Right cardiac atrium (tissue), 5 donors: ENCODE results near the gene MEIS1. TPM values are rescaled to one million over a fixed set of nuclear protein-coding genes. Genes with fewer than 3 reads are reported as not detected.
"Not testable (repeated sequence)": the region's sequence is repeated elsewhere in the genome, so short reads cannot be mapped to it uniquely, and the experiment has no call there.

ENCODE experiments used
- ATAC-seq, 2 donors: fragments of 200-7000 bp; cut with Tn5 transposase; one replicate each; pipeline versions ENCODE4 v1.8.0 to v1.9.1; 2020; ENCODE audit warnings: moderate library complexity in 2 of 2, mild to moderate bottlenecking in 1 of 2
- DNase-seq, 3 donors: peaks; one replicate each; pipeline ENCODE4 v3.0.0-alpha.2; 2020
- H3K27ac ChIP-seq: one replicate; pipeline ENCODE4 v1.5.1; 2013; ENCODE audit warnings: mild to moderate bottlenecking, low read length, control low read depth, moderate library complexity
- H3K27me3 ChIP-seq: one replicate; pipeline ENCODE4 v1.6.1; 2013; ENCODE audit not compliant: control insufficient read depth, insufficient read depth
- H3K4me1 ChIP-seq: one replicate; pipeline ENCODE4 v1.6.1; 2013; ENCODE audit warnings: low read length; ENCODE audit not compliant: control insufficient read depth, insufficient read depth
- H3K4me3 ChIP-seq: one replicate; pipeline ENCODE4 v1.5.1; 2013; ENCODE audit warnings: low read length, control low read depth
- H3K9me3 ChIP-seq: one replicate; pipeline ENCODE4 v1.6.1; 2013; ENCODE audit warnings: low read length; ENCODE audit not compliant: control insufficient read depth
- WGBS: extraction: QIAGEN DNeasy Blood & Tissue Kit; methylation state at CpG from one replicate; pipeline ENCODE4 v1.1.7; 2013; 5-methylcytosine and 5-hydroxymethylcytosine counted together
- intact Hi-C, 4 donors: fragments of 100-400 bp; cut with DNase I; formaldehyde crosslinking; loops; one replicate each; pipeline versions ENCODE4 v1.11.0 to v1.14.0; 2022 to 2023
- polyA plus RNA-seq: library from polyadenylated mRNA; stranded (reverse); fragments of 200-250 nt; gene quantifications from one replicate; pipeline ENCODE4 v1.2.3, GENCODE V29; 2013
- total RNA-seq, 4 donors: library from RNA; stranded (reverse); fragmentation: NEBNext Ultra II Directional; extraction: Animal tissue kit (Norgen Biotek cat#: 25700); gene quantifications; one replicate each; pipeline ENCODE4 v1.2.1, GENCODE V29; 2021
- donor health status: healthy with polysubstance abuse.
- donor health status: DM: no; HTN: yes; CAD: no.
- donor health status: DM: no; HTN: no; CAD: no.
- donor health status: DM: no; HTN: yes; CAD: no; lungs with severe emphysema.
- donor health status: DM: yes; HTN: yes; CAD: no.

The MEIS1 gene
- total and polyA plus RNA-seq, 5 donors: 16.9 to 41.2 (median 32.1) TPM

- H3K4me3 ChIP-seq: no peak overlapping the region
- DNase-seq: no peak
- no peaks in the 10 kb centered on the region for H3K27me3 ChIP-seq
- intact Hi-C loops: no loop called here
- ATAC-seq: no peak
- H3K9me3 ChIP-seq: no peaks in the 10 kb centered on the region
- H3K27ac ChIP-seq: no peak overlapping the region
- peaks cover 11% of the 10 kb centered on the region for H3K4me1 ChIP-seq
- WGBS: 88% methylated on average over 5 of the region's 5 CpGs
Measured at GRCh38 chr2:66472225-66472843, 37.4 kb downstream of the MEIS1 start.

- 49% methylated on average over 4 of the region's 4 CpGs for WGBS
Measured at GRCh38 chr2:66477135-66477842, 42.4 kb downstream of the MEIS1 start.

DNA sequence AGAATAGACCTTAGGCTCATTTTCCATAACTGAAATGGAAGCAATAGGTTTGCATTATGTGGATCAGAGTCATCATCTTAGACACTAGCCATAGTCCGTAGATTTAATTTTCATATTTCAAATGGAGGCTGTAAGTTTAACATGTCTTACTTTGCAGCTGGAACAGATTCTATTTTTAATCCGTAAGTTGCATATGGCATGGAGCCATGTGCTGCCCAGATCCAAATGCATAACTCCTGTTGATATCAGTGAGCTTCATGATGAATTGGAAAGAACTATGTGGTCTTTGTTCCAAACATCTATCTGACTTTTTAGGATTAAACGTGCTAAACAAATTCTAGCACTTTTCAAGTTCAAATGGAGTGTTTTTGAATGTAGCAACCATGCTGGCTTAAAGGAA lies 43.4 kb downstream of the MEIS1 start:
- intact Hi-C loops: no loop called here
- no peaks in the 10 kb centered on the region for H3K27me3 ChIP-seq
- H3K4me3 ChIP-seq: no peak overlapping the region
- H3K4me1 ChIP-seq: peaks cover 17% of the 10 kb centered on the region
- DNase-seq: peak in 2 of 3 donors; percentile 20 to 38
- H3K9me3 ChIP-seq: no peaks in the 10 kb centered on the region
- no peak for ATAC-seq
- WGBS: 28% methylated on average over 3 of the region's 3 CpGs
- H3K27ac ChIP-seq: peak overlapping the region; percentile 63

More at GRCh38 chr2:66477135-66477842, 42.4 kb downstream of the MEIS1 start:
- peak; percentile 27 to 38 for ATAC-seq
- Histone ChIP-seq H3K27ac (peak overlapping the region; percentile 40), H3K27me3 (no peaks in the 10 kb centered on the region), H3K4me1 (peaks cover 17% of the 10 kb centered on the region), H3K4me3 (no peak overlapping the region), H3K9me3 (no peaks in the 10 kb centered on the region)
- intact Hi-C loops: no loop called here
- DNase-seq: no peak

DNA sequence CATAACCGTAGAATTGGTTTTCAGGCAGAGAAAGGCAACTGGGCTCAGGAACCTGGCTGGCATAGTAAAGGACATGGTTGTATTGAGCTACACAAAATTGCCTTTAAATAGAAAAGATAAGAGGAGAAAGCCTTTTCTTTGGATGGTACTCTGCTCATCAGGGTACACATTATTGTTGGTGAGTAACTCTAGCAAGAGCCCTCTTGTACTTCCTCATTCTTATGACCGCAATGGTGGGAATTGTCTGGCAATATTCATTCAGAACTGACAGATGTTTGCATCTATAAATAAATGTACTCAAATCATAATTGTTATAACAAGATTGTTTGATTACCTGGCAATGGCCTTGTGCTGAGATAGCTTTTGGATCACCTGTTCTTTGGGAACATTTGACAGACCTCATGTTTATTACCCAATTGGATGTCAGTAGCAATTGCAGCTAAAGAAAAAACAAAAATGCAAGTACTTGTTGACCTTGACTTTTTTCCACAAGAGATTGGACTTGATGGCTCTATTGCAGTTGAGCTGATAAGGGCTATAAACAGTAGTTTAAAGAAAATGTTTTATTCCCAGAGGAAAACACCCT lies 43.9 kb downstream of the MEIS1 start:
- Histone ChIP-seq H3K9me3 (no peaks in the 10 kb centered on the region), H3K4me3 (no peak overlapping the region), H3K4me1 (peaks cover 17% of the 10 kb centered on the region), H3K27ac (peak overlapping the region; percentile 63), H3K27me3 (no peaks in the 10 kb centered on the region)
- ATAC-seq (peak; percentile 33 to 52), DNase-seq (no peak)
- intact Hi-C loops: no loop called here
- WGBS: 48% methylated on average over 2 of the region's 2 CpGs

GRCh38 chr2:66481100-66481549 lies 46.2 kb downstream of the MEIS1 start:
- H3K4me1 ChIP-seq: peaks cover 15% of the 10 kb centered on the region
- H3K27me3 ChIP-seq: no peaks in the 10 kb centered on the region
- ATAC-seq: peak; percentile 88 to 94
- peak overlapping the region; percentile 58 for H3K27ac ChIP-seq
- intact Hi-C loops: no loop called here
- H3K4me3 ChIP-seq: no peak overlapping the region
- WGBS: 11% methylated on average over 2 of the region's 2 CpGs
- no peaks in the 10 kb centered on the region for H3K9me3 ChIP-seq
- DNase-seq: peak in 1 of 3 donors; percentile 25

- H3K27me3 ChIP-seq, H3K9me3 ChIP-seq, H3K27ac ChIP-seq, intact Hi-C loops, H3K4me3 ChIP-seq, DNase-seq, ATAC-seq: not testable (repeated sequence)
- 98% methylated on average over 2 of the region's 2 CpGs for WGBS
- H3K4me1 ChIP-seq: peaks cover 11% of the 10 kb centered on the region
Measured at GRCh38 chr2:66485252-66485651, 50.3 kb downstream of the MEIS1 start.

GRCh38 chr2:66488946-66489345 lies 54.0 kb downstream of the MEIS1 start:
- Histone ChIP-seq H3K9me3 (no peaks in the 10 kb centered on the region), H3K4me3 (no peak overlapping the region), H3K27me3 (no peaks in the 10 kb centered on the region), H3K4me1 (peaks cover 9% of the 10 kb centered on the region), H3K27ac (no peak overlapping the region)
- DNase-seq (no peak), ATAC-seq (peak in 1 of 2 donors; percentile 21)
- intact Hi-C loops: no loop called here
- WGBS: 62% methylated on average over 1 of the region's 1 CpG

DNA sequence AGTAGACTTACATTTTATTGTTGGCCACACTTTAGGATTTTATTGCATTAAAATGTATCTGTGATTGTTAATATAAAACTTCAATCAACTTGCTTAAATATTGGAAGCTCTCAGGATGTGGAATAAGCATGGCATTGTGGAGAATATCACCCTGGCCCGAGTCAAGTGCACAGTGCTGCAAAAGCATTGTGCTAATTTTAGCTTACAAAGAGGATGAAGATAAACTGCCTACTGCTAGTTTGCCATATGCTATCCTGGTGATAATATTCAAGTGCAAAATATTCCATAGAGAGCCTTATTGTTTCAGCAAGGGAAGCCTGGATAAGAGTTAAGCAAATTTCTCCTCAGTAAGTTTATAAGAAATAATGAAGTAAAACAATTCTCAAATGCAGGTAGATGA lies 54.5 kb downstream of the MEIS1 start:
- no peaks in the 10 kb centered on the region for H3K9me3 ChIP-seq
- intact Hi-C loops: no loop called here
- no peak overlapping the region for H3K4me3 ChIP-seq
- H3K27ac ChIP-seq: no peak overlapping the region
- WGBS: 11% methylated on average over 1 of the region's 1 CpG
- H3K4me1 ChIP-seq: peaks cover 9% of the 10 kb centered on the region
- DNase-seq: peak in 1 of 3 donors; percentile 40
- ATAC-seq: peak; percentile 80 to 85
- H3K27me3 ChIP-seq: no peaks in the 10 kb centered on the region

- whole genome bisulfite sequencing: 27% methylated on average over 3 of the region's 3 CpGs
- ATAC-seq: no peak
- intact Hi-C loops: loop anchor here in 3 of 4 donors (10.0 kb wide), 1 partner anchor 56 kb away; the partner anchor contains the start of gene MEIS1 (in 3 of the 3)
- H3K27ac ChIP-seq: no peak overlapping the region
- H3K27me3 ChIP-seq: no peaks in the 10 kb centered on the region
- H3K4me3 ChIP-seq: no peak overlapping the region
- H3K9me3 ChIP-seq: no peaks in the 10 kb centered on the region
- H3K4me1 ChIP-seq: peaks cover 13% of the 10 kb centered on the region
- DNase-seq: no peak
Measured at GRCh38 chr2:66490588-66491001, 55.7 kb downstream of the MEIS1 start.

DNA sequence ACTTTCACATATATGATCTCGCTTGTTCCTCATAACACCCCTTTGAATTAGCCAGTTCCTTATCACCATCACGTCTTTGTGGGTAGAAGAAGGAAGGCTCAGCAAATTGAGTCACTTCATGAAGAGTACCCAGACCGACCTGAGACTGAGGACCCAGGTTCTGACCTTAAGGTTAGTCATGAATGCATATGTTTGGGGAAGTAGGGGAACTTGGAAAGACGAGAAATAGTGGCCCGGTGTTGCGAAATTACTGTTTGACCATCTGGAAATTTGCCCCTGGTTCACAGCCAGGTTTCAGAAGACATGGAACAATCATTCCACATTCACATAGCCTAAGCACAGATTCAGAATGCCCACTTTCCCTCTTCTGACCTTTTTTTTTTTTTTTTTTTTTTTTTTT lies 59.8 kb downstream of the MEIS1 start:
- no peaks in the 10 kb centered on the region for H3K27me3 ChIP-seq
- no peak overlapping the region for H3K27ac ChIP-seq
- no peak overlapping the region for H3K4me3 ChIP-seq
- WGBS: 51% methylated on average over 6 of the region's 6 CpGs
- peaks cover 17% of the 10 kb centered on the region for H3K4me1 ChIP-seq
- no peaks in the 10 kb centered on the region for H3K9me3 ChIP-seq
- intact Hi-C loops: loop anchor here in 3 of 4 donors (10.0 kb wide), 1 partner anchor 60 kb away; the partner anchor contains the start of gene MEIS1 (in 3 of the 3)
- ATAC-seq (peak in 1 of 2 donors; percentile 25), DNase-seq (peak; percentile 59 to 78 (median 66))
